OCI-LY7 (cell line): Measurements from ENCODE around the gene DSTYK. TPM values are rescaled to one million over a fixed set of nuclear protein-coding genes. Genes with fewer than 3 reads are reported as not detected.

ENCODE experiments used
- BruUV-seq: library from RNA; stranded (reverse); fragments of 400-500 nt; replicated peaks from 2 replicates; lab custom pipeline; 2021; lab: Mats Ljungman, UMichigan
- CTCF ChIA-PET: fragments of 300-600 bp; sonication (Branson Sonifier 250); formaldehyde crosslinking; loops from one replicate; lab custom pipeline; 2022; ENCODE audit warnings: antibody characterized with exemption; ENCODE audit not compliant: unreplicated experiment; lab: Charles Lee
- POLR2A ChIA-PET: fragments of 300-600 bp; sonication (Branson Sonifier 250); formaldehyde crosslinking; loops from one replicate; lab custom pipeline; 2022; ENCODE audit warnings: antibody characterized with exemption; lab: Charles Lee
- DNase-seq: peaks from one replicate; pipeline ENCODE4 v3.0.0-alpha.2; 2015; ENCODE audit warnings: low spot score
- H2AFZ ChIP-seq: fragments of 200-600 bp; sonication (generic), shearing (Covaris generic); 2 replicates; pipeline ENCODE4 v1.6.1; 2014; ENCODE audit warnings: mild to moderate bottlenecking, antibody characterized with exemption, low read length, moderate library complexity
- H3K27ac ChIP-seq: fragments of 200-600 bp; sonication (generic); 2 replicates; pipeline ENCODE4 v1.5.1; 2014; ENCODE audit warnings: mixed run types, low read depth, mild to moderate bottlenecking, moderate library complexity, low read length, inconsistent platforms; ENCODE audit not compliant: poor library complexity, severe bottlenecking
- H3K36me3 ChIP-seq: fragments of 200-600 bp; sonication (generic); 2 replicates; pipeline ENCODE4 v1.6.1; 2014; ENCODE audit warnings: mild to moderate bottlenecking, antibody characterized with exemption, low read length, moderate library complexity, mixed read lengths; ENCODE audit not compliant: insufficient read depth
- H3K4me1 ChIP-seq: fragments of 200-600 bp; sonication (generic); 2 replicates; pipeline ENCODE4 v1.5.1; 2014; ENCODE audit warnings: mild to moderate bottlenecking, low read length; ENCODE audit not compliant: insufficient read depth, poor library complexity, severe bottlenecking
- H3K4me2 ChIP-seq: fragments of 200-600 bp; sonication (generic); 2 replicates; pipeline ENCODE4 v1.6.1; 2014; ENCODE audit warnings: mild to moderate bottlenecking, low read length
- H3K4me3 ChIP-seq: fragments of 200-600 bp; sonication (generic); 2 replicates; pipeline ENCODE4 v1.5.1; 2014; ENCODE audit warnings: mild to moderate bottlenecking, low read depth, low read length; ENCODE audit not compliant: poor library complexity, severe bottlenecking
- H3K79me2 ChIP-seq: fragments of 200-600 bp; sonication (generic); 2 replicates; pipeline ENCODE4 v1.6.1; 2016; ENCODE audit warnings: low read depth, mild to moderate bottlenecking, low read length, moderate library complexity, mixed read lengths; ENCODE audit not compliant: insufficient read depth
- H3K9me2 ChIP-seq: fragments of 200-600 bp; sonication (generic); 2 replicates; pipeline ENCODE4 v1.6.1; 2016; ENCODE audit warnings: mild to moderate bottlenecking, low read length, mixed read lengths; ENCODE audit not compliant: insufficient read depth
- H3K9me3 ChIP-seq: fragments of 200-600 bp; sonication (generic); 2 replicates; pipeline ENCODE4 v1.6.1; 2014; ENCODE audit warnings: mild to moderate bottlenecking, mixed run types, low read length, mixed read lengths
- H4K20me1 ChIP-seq: fragments of 200-600 bp; sonication (generic); 2 replicates; pipeline ENCODE4 v1.6.1; 2014; ENCODE audit warnings: mild to moderate bottlenecking, antibody characterized with exemption, low read length, moderate library complexity, mixed read lengths; ENCODE audit not compliant: insufficient read depth
- EZH2phosphoT487 ChIP-seq: fragments of 200-600 bp; sonication (generic); IDR thresholded peaks from 2 replicates; pipeline ENCODE4 v1.6.1; 2018; ENCODE audit warnings: low read depth, borderline replicate concordance, mild to moderate bottlenecking, mixed run types, antibody characterized with exemption, low read length, moderate library complexity, mixed read lengths
- intact Hi-C: fragments of 100-400 bp; cut with micrococcal nuclease; formaldehyde crosslinking; loops from one replicate; pipeline ENCODE4 v1.10.0; 2022; ENCODE audit not compliant: unreplicated experiment
- total RNA-seq, 2 experiments: library from RNA; depleted of rRNA in 1 of 2; stranded (reverse); fragments of >200 nt in 1 of 2; shearing (Covaris generic) in 1 of 2; gene quantifications; 2 replicates each; pipeline ENCODE4 v1.2.3, GENCODE V29; 2014 to 2022
- TF ChIP-seq, protein P1 (sequence below): fragments of 200-600 bp; sonication (generic); conservative IDR thresholded peaks from 2 replicates; pipeline ENCODE4 v1.5.1; 2014; ENCODE audit warnings: mild to moderate bottlenecking, antibody characterized with exemption, low read length, moderate library complexity, mixed read lengths

Gene DSTYK
- total RNA-seq, 2 experiments from 2014 or later, result 4.7 to 6.6 TPM

DNA sequence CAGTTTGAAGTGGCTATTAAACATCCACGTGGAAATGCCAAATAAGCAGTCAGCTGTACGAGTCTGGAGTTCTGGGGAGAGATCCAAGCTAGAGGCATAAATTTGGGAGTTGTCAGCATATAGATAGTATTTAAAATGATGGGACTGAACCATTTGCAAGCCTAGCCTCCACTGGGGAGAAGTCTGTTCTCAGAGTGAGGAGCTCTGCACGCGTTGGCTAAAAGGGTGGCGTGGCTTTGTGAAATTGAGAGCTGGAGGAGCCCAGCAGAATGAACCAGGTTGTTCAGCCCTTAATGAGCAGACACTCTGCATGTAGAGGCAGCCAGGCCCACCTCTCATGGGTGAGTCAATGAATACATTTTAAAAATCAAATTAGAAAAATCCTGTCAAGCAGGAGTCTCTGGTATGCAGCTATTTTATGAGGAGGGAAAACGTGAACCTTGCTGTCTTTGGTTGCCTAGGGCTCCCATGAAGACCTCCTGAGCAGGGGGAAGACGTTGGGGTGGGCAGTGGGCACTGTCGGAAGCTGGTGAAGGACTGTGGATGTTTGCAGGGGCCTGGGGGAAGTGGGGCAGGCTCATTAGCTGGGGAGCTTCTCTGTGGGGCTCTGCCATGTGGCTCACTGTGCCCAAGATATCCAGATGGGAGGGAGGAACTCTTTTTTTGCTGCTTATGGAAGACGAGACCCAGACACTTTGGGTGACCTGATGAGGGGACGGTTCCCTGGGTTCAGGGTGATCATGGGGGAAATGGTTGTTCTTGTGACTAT lies 35.0 kb upstream of the DSTYK start:
- Histone ChIP-seq H3K4me1 (no peaks in the 10 kb centered on the region), H3K79me2 (no peaks in the 10 kb centered on the region), H3K36me3 (no peaks in the 10 kb centered on the region), H3K9me2 (no peaks in the 10 kb centered on the region), H3K4me3 (no peak overlapping the region), H3K4me2 (no peak overlapping the region), H2AFZ (no peak overlapping the region), H4K20me1 (no peaks in the 10 kb centered on the region), H3K27ac (no peak overlapping the region), H3K9me3 (no peaks in the 10 kb centered on the region)
- no TSS peak for BruUV-seq
- no peak for DNase-seq
- TF ChIP-seq, protein P1, sequence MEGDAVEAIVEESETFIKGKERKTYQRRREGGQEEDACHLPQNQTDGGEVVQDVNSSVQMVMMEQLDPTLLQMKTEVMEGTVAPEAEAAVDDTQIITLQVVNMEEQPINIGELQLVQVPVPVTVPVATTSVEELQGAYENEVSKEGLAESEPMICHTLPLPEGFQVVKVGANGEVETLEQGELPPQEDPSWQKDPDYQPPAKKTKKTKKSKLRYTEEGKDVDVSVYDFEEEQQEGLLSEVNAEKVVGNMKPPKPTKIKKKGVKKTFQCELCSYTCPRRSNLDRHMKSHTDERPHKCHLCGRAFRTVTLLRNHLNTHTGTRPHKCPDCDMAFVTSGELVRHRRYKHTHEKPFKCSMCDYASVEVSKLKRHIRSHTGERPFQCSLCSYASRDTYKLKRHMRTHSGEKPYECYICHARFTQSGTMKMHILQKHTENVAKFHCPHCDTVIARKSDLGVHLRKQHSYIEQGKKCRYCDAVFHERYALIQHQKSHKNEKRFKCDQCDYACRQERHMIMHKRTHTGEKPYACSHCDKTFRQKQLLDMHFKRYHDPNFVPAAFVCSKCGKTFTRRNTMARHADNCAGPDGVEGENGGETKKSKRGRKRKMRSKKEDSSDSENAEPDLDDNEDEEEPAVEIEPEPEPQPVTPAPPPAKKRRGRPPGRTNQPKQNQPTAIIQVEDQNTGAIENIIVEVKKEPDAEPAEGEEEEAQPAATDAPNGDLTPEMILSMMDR, result no peak
- TF ChIP-seq EZH2phosphoT487, result no peak
- intact Hi-C loops, result no loop called here
- POLR2A ChIA-PET, result interaction anchor here (0.6 to 1.5 kb wide), 6 partner anchors 8 to 582 kb away, joined by 3 to 7 read pairs (median 3); no protein-coding TSS in a partner anchor
- CTCF ChIA-PET, result interaction anchor here (0.6 kb wide), 1 partner anchor 816 kb away, joined by 3 read pairs; no protein-coding TSS in a partner anchor

DNA sequence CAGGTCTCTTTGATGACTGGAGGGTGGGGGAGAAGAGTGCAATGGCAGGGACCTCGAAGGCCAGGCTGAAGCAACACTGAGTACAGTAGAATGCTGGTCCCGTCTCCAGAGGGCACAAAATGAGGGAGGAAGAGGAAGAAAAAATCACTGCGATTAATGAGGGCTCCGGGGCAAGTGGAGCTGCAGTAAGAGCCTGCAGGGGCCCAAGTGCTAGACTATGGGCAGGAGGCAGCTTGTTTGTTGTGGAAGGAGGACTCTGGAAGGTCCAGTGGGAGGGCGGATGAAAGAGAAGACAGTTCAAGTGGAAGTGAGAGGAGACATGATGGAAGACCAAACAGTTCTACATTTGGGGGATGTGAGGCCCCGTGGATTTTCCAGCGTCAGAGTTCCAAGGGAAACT lies 33.6 kb upstream of the DSTYK start:
- intact Hi-C loops, result no loop called here
- TF ChIP-seq EZH2phosphoT487, result no peak
- TF ChIP-seq, protein P1, result no peak
- Histone ChIP-seq H3K4me1 (no peaks in the 10 kb centered on the region), H3K79me2 (no peaks in the 10 kb centered on the region), H3K36me3 (no peaks in the 10 kb centered on the region), H3K9me3 (no peaks in the 10 kb centered on the region), H3K4me2 (no peak overlapping the region), H2AFZ (no peak overlapping the region), H4K20me1 (no peaks in the 10 kb centered on the region), H3K4me3 (no peak overlapping the region), H3K9me2 (no peaks in the 10 kb centered on the region), H3K27ac (no peak overlapping the region)
- BruUV-seq, result no TSS peak
- CTCF ChIA-PET, result interaction anchor here (0.6 kb wide), 1 partner anchor 186 kb away, joined by 3 read pairs; no protein-coding TSS in a partner anchor
- POLR2A ChIA-PET, result interaction anchor here (0.7 to 1.5 kb wide), 2 partner anchors 10 to 14 kb away, joined by 3 to 6 read pairs; no protein-coding TSS in a partner anchor
- DNase-seq, result no peak

DNA sequence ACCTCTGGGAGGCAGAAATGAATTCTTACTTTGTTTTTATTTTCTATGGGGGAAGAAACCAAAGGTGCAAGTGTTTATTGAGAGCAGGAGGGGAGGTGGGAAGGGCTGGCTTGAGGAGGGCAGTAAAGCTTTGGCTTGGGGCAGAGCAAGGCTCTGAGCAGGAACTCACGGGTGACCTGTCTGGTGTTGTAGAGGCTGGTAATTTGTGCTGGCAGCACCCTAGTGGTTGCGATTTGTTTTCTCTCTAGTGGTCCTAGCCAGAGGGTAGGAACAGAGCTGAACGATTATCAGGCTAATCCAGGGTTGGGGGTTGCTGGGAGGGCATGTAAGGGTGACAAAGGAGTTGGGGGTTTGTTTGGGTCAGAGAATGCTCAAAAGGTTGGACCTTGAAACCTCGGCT lies 32.9 kb upstream of the DSTYK start:
- Histone ChIP-seq H3K4me2 (no peak overlapping the region), H3K4me1 (no peaks in the 10 kb centered on the region), H3K79me2 (no peaks in the 10 kb centered on the region), H3K9me3 (no peaks in the 10 kb centered on the region), H4K20me1 (no peaks in the 10 kb centered on the region), H3K9me2 (no peaks in the 10 kb centered on the region), H2AFZ (no peak overlapping the region), H3K36me3 (no peaks in the 10 kb centered on the region), H3K4me3 (no peak overlapping the region), H3K27ac (no peak overlapping the region)
- CTCF ChIA-PET, result interaction anchor here (0.6 kb wide), 1 partner anchor 186 kb away, joined by 3 read pairs; no protein-coding TSS in a partner anchor
- POLR2A ChIA-PET, result interaction anchor here (0.7 kb wide), 1 partner anchor 17 kb away, joined by 3 read pairs; no protein-coding TSS in a partner anchor
- DNase-seq, result no peak
- TF ChIP-seq EZH2phosphoT487, result no peak
- TF ChIP-seq, protein P1, result no peak
- intact Hi-C loops, result no loop called here
- no TSS peak for BruUV-seq
